CD4-positive, alpha-beta T cell treated with Interleukin-15 for 1 hour (primary cell): ENCODE data around the gene CACNG3.
"Not testable (repeated sequence)": the region's sequence is repeated elsewhere in the genome, so short reads cannot be mapped to it uniquely, and the experiment has no call there.

Experiments used
- DNase-seq: peaks from one replicate; pipeline ENCODE4 v3.0.0-alpha.2; 2020

CACNG3 gene

DNA sequence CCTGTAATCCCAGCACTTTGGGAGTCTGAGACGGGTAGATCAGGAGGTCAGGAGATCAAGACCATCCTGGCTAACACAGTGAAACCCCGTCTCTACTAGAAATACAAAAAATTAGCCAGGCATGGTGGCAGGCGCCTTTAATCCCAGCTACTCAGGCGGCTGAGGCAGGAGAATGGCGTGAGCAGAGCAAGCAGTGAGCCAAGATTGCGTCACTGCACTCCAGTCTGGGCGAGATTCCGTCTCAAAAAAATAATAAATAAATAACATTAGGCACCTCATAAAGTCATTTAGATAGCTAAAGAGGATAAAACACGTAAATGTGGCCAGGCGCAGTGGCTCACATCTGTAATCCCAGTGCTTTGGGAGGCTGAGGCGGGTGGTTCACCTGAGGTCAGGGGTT lies 87.7 kb downstream of the CACNG3 start:
- DNase-seq: not testable (repeated sequence)

DNA sequence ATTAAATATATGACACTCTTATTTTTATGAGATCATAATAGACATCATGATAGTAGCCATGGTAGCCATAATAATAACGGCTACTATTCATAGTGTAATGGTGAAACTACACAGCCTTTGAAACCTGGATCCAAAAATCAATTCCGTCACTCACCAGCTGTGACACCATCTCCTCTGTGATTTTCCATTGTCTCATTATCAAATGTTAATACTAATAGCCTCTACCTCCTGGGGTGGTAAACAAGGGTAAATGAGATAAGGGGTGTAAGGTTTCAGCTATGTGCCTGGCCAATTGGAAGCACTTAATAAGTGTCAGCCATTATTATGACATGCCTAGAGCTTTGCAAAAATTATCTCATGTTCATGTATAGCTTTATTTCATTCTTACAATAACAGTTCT lies 88.6 kb downstream of the CACNG3 start:
- no peak for DNase-seq

DNA sequence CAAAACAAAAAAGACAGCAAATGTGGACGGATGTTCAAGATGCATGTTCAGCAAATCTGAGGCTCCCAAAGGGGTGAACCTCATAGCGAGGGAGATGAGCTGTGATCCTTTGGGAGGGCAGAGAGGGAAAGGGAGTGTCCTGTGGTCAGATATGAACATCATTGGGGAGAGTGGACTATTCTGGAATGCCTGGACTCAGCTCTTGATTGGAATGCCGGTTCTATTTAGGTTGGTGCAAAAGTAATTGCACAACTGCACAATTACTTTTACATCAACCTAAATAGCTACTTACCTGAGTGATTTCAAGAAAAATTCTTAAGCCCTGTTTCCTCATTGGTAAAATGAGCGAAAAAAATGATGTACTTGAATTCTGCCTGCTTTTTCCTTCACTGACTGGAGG lies 89.6 kb downstream of the CACNG3 start:
- no peak for DNase-seq

- no peak for DNase-seq
Observed at GRCh38 chr16:24346734-24347133, 90.6 kb downstream of the CACNG3 start.

GRCh38 chr16:24347556-24347955 lies 91.4 kb downstream of the CACNG3 start:
- no peak for DNase-seq

GRCh38 chr16:24348545-24349290 lies 92.6 kb downstream of the CACNG3 start:
- no peak for DNase-seq

- DNase-seq: no peak
Observed at GRCh38 chr16:24349320-24349719, 93.2 kb downstream of the CACNG3 start.

GRCh38 chr16:24352746-24353145 lies 96.6 kb downstream of the CACNG3 start:
- DNase-seq: no peak

- DNase-seq: no peak
Observed at GRCh38 chr16:24353622-24354021, 97.5 kb downstream of the CACNG3 start.

DNA sequence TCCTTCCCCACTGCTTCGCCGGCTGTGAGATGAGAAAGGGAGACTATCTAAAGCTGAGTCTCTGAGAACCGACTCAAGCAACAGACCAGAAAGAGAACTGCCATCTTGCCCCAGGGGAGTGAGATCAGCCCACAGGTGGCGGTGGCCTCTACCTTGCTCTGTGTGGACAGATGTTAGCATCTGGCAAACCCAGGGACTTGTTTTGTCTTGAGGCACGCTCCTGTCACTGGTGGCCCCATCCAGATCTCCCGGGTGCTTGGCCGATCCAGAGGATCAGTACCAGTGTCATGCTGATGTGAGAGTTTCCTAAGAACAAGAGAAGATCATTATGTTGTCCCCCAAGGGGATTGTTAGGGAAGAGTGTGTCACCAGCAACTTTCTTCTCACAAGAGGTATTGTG lies 101.4 kb downstream of the CACNG3 start:
- DNase-seq: no peak

DNA sequence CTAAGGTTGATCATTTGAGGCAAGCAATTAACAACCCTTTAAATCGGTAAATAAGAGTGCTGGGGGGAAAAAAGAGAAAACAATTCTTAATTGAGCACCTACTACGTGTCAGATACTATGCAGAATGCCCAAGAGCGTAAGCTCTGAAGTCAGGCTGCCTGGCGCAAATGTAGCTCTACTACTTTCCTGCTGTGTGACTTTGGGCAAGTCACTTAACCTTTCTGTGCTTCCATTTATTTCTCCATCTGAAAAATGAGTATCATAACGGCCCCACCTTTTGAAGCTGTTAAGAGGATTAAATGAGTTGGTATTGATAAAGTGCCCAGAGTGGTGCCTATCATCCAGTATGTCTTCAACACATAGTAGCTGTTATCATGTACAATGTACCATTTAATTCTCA lies 102.0 kb downstream of the CACNG3 start:
- no peak for DNase-seq

DNA sequence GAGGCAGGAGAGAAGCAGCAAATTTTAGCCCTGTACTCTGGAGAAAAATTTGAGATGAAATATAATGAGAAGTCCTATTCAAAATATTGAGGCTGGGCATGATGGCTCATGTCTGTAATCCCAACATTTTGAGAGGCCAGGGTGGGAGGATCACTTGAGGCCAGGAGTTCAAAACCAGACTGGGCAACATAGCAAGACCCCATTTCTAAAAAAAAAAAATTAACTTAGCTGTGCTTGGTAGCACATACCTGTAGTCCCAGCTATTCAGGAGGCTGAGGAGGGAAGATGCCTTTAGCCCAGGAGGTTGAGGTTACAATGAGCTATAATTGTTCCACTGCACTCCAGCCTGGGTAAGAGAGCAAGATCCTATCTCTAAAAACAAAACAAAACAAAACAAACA lies 103.4 kb downstream of the CACNG3 start:
- no peak for DNase-seq

DNA sequence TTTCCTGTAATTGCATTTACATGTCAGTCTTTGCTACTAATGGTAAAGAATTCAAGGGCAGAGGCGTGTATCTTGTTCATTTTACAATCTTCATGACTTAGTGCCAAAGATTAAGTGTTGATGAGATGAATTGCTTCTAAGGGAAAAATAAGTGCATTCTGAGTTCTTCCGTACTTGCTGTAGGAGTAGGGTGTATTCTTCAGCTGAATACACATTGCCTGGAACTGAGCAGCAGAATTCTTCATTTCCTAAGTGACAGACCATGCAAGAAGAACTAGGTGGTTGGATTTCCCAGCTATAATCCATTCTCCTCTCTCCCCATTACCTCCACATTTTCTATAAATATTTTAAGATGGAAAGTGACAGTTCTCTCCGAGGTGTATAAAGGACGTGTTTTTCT lies 104.8 kb downstream of the CACNG3 start:
- DNase-seq: no peak

- DNase-seq: no peak
Observed at GRCh38 chr16:24364596-24364995, 108.5 kb downstream of the CACNG3 start.

GRCh38 chr16:24367186-24367710 lies 111.1 kb downstream of the CACNG3 start:
- no peak for DNase-seq

DNA sequence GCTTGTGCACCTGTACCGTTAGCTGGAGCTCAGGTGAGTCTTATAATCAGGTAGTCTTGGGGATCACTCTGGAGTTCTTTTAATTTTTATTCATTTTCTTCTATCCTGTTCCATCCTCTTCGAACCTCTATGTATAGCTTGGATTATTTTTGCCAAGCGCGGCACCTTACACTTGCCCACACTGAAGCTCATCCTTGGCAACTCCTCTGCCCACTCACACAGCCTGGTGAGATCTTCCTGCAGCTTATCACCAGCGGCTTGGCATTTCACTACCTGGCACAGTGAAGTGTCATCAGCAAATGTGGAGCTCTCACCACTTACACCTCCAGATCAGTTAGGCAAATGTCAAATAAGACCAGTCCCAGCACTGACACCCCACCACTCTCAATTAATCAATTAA lies 116.7 kb downstream of the CACNG3 start:
- DNase-seq: no peak

- no peak for DNase-seq
Observed at GRCh38 chr16:24378999-24379398, 122.9 kb downstream of the CACNG3 start.

- no peak for DNase-seq
Observed at GRCh38 chr16:24381470-24382118, 125.5 kb downstream of the CACNG3 start.

DNA sequence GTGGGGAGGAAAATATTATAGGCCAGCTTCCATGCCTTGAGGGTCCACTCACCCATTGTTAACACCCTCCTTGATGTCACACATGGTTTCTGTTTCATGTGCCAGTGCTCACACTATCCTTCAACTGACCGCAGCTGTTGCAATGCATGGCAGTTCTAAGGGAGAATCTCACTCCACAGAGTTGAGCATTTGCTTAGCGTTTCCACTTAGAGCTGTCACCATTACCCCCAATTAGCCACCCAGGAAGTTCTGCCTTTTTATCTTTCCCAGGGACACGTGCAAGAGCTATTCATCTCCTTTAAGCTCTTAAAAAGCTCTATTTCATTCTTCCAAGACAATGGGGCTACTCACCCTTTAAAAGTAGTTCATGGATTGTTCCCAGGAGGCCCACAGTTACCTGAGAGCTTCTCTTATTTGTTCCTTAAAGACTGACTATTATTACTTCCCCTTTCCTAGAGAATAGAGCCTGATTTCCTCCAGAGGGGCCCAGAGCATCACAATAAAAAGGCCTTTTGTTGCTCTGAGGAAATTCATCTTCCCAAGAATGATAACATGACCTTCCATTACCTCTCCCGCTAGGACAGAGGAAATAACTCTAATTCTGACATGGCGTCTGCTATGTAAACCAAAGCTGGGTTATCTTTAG lies 126.8 kb downstream of the CACNG3 start:
- DNase-seq: no peak

DNA sequence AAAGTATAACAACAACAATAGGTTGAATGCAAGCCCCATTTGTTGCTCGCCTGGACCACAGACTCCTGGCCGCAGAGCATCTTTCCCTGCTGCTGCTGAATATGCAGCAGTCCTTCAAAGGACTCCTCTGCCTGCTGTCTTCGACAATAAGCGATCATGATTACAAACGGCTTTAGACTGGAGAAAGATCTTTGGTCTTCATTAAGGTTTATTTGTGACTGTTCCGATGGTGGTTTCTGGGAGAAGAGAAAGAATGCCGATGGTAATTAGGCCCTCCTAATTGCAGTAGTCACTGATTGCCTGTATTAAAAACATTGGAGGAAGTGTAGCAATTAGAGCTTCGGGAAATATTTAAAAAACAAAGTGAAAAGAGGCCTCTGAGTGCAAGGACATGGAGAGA lies 138.2 kb downstream of the CACNG3 start:
- DNase-seq: no peak

- DNase-seq: no peak
Observed at GRCh38 chr16:24396350-24397271, 140.5 kb downstream of the CACNG3 start.

DNA sequence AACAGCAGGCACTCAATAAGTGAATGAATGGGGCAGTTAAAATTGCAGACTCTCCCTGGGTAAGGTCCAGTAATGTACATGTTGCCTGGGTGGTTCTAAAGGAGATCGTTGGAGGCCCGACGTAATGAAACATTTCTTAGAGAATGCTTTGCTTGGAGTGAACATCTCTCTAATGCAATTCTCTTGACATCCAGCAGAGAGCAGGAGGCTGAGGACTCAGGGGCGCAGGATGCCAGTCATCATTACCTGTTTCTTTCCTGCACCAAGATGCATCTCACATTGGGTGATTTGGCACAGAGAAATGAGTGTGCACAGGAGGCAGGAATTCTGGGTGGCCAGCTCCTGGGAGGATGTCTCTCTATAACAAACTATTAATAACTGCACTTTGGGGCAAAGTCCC lies 152.9 kb downstream of the CACNG3 start:
- no peak for DNase-seq
